ENCODE data around the gene FAM76A. TPM values are rescaled to one million over a fixed set of nuclear protein-coding genes. Genes with fewer than 3 reads are reported as not detected.

Gene FAM76A
- total RNA-seq, 2 experiments from 2014 or later, result 8.4 to 9.0 TPM

Other genes starting within 250 kb of the FAM76A start
- 100 to 1,000 TPM; 103 TPM for gene WASF2, start 235.8 kb upstream of the FAM76A start, total RNA-seq
- 10 to 100 TPM; 10.0 to 12.0 TPM for gene AHDC1, start 121.8 kb upstream of the FAM76A start, total RNA-seq
- gene FGR, start 90.8 kb upstream of the FAM76A start, total RNA-seq, result under 1 TPM; 0.30 to 0.35 TPM
- gene IFI6, start 53.8 kb upstream of the FAM76A start, total RNA-seq, result 10 to 100 TPM; 57.7 to 64.5 TPM
- gene STX12, start 47.3 kb downstream of the FAM76A start, total RNA-seq, result 10 to 100 TPM; 20.0 to 21.1 TPM
- 10 to 100 TPM; 60.0 to 70.5 TPM for gene PPP1R8, start 104.8 kb downstream of the FAM76A start, total RNA-seq
- gene THEMIS2, start 146.6 kb downstream of the FAM76A start, total RNA-seq, result 10 to 100 TPM; 18.9 to 19.6 TPM
- gene RPA2, start 188.6 kb downstream of the FAM76A start, total RNA-seq, result 100 to 1,000 TPM in 1 of 2 experiments, 10 to 100 TPM in 1; 89.4 to 102 TPM
- gene SMPDL3B, start 209.0 kb downstream of the FAM76A start, total RNA-seq, result under 1 TPM; 0.92 to 0.97 TPM
- gene XKR8, start 234.0 kb downstream of the FAM76A start, total RNA-seq, result 1 to 10 TPM; 4.1 to 4.4 TPM

Data from activated naive CD8-positive, alpha-beta T cell treated with anti-CD3 and anti-CD28 coated beads for 36 hours (primary cell).